GM10266 (cell line): ENCODE measurements around the gene LSM14A.
"Not testable (repeated sequence)": the region's sequence is repeated elsewhere in the genome, so short reads cannot be mapped to it uniquely, and the experiment has no call there.

Experiments
- DNase-seq: peaks from one replicate; pipeline ENCODE4 v3.0.0; 2012; ENCODE audit errors: extremely low spot score
- CTCF ChIP-seq: IDR thresholded peaks from 2 replicates; pipeline ENCODE4 v1.5.1; 2012; ENCODE audit warnings: mild to moderate bottlenecking, low read depth; ENCODE audit not compliant: control insufficient read depth, insufficient read depth; ENCODE audit errors: missing control alignments

The LSM14A gene

DNA sequence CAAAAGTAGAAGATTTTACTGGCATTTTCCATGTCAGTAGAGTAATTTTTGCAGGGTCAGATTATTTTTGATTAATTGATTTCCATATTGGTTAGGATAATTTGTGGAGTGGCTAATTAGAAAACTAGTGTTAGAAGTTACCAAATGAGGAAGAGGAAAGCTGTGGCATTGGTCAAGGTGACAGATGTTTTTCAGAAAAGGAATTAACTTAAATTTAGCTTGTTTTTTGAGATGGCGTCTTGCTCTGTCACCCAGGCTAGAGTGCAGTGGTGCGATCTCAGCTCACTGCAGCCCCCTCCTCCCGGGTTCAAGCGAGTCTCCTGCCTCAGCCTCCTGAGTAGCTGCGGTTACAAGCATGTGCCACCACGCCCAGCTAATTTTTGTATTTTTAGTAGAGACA lies 28.8 kb downstream of the LSM14A start:
- no peak for TF ChIP-seq CTCF
- DNase-seq, result no peak

DNA sequence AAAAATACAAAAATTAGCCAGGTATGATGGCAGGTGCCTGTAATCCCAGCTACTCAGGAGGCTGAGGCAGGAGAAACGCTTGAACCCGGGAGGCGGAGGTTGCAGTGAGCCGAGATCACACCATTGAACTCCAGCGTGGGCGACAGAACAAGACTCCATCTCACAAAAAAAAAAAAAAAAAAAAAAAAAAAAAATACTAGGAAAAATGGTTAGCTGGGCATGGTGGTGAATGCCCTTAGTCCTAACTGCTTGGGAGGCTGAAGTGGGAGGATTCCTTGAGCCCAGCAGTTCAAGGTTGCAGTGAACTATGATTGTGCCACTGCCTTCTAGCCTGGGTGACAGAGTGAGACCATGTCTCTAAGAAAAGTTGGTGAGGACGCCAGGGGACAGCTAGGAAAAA lies 33.0 kb downstream of the LSM14A start:
- not testable (repeated sequence) for DNase-seq

- no peak for TF ChIP-seq CTCF
- DNase-seq, result no peak
Measured at GRCh38 chr19:34208291-34208884, 36.1 kb downstream of the LSM14A start.

DNA sequence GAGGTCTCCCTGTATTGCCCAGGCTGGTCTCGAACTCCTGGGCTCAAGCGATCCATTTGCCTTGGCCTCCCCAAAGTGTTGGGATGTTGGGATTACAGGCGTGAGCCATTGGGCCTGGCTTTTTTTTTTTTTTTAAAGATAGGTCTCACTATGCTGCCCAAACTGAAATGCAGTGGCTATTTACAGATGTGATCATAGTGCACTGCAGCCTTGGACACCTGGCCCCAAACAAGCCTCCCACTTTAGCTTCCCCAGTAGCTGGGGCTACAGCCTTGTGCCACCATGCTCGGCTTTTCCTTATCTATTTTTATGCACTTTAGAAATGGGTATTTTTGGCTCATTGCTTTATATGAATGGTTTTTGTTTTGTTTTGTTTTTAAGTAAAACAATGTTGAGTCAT lies 37.4 kb downstream of the LSM14A start:
- no peak for TF ChIP-seq CTCF
- no peak for DNase-seq

DNA sequence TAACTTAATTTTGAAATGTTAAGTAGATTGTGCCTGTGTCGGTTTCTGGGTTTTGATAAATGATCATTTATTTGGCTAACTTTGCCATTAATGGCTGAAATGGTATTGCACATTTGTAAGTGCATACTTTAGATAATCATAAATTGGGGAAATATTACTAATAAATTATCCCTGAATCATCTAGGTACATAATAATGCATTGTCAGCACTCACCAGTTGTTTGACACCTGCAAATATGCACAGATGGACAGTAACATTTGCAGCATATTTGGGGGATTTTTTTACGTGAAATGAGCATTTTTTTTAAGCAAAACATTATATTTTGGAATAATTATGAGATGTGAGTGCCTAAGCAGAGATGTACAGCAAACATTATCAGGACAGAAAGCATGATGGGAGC lies 41.0 kb downstream of the LSM14A start:
- DNase-seq, result no peak
- no peak for TF ChIP-seq CTCF

DNA sequence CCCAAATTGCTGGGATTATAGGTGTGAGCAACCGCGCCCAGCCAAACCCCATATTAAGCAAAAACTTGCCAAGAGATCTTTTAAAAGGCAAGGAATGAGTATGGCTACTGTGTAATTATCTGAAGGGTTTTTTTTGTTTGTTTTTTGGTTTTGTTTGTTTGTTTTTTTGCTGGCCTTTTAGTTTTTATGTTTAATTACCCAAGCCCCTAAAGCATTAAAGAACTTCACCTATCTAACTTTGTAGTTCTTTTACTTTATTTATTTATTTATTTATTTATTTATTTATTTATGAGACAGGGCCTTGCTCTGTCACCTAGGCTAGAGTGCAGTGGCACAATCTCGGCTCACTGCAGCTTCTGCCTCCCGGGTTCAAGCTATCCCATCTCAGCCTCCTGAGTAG lies 41.7 kb downstream of the LSM14A start:
- TF ChIP-seq CTCF, result no peak
- no peak for DNase-seq

DNA sequence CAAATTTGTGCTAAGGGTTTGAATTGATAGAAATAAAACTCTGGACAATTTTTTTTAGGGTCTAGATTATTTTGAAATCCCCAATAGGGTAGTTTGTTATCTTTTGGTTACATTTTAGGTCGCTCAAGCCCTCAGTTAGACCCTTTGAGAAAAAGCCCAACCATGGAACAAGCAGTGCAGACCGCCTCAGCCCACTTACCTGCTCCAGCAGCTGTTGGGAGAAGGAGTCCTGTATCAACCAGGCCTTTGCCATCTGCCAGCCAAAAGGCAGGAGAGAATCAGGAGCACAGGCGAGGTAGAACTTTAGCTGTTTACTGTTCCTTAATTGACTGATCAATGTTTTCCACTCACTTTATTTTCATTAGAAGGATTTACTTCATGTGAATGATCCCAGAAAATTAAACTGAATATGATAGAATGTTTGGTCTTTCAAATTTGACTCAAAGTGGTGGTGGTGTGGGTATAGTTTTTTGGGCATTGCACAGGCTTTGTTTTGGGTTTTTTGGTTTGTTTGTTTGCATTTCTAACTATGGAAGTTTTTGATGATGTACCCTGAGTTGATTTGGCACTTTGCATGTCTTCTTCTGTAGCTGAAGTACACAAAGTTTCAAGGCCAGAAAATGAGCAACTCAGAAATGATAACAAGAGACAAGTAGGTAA lies 42.8 kb downstream of the LSM14A start:
- DNase-seq, result no peak
- TF ChIP-seq CTCF, result no peak

- no peak for TF ChIP-seq CTCF
- no peak for DNase-seq
Measured at GRCh38 chr19:34215666-34216038, 43.3 kb downstream of the LSM14A start.

DNA sequence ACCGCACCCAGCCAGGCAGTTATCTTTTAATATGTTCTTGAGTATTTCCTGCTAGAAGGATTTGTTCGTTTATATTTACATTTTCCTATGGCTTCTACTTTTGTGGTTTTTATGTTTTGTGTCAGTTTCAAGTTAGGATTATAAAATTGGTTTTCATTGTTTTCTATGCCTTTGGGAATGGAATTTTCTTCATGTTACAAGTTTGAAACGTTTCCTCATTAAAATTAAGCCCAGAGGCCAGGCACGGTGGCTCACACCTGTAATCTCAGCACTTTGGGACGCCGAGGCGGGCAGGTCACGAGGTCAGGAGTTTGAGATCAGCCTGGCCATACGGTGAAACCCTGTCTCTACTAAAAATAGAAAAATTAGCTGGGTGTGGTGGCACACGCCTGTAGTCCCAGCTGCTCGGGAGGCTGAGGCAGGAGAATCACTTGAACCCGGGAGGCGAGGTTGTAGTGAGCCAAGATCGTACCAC lies 44.5 kb downstream of the LSM14A start:
- DNase-seq, result not testable (repeated sequence)
